ENCODE measurements around the gene PLEK. TPM values are rescaled to one million over a fixed set of nuclear protein-coding genes. Genes with fewer than 3 reads are reported as not detected.
"Not testable (repeated sequence)": the region's sequence is repeated elsewhere in the genome, so short reads cannot be mapped to it uniquely, and the experiment has no call there.

PLEK gene
- total RNA-seq, 4 donors from 2014 or later = 0.34 to 8.2 (median 3.4) TPM

DNA sequence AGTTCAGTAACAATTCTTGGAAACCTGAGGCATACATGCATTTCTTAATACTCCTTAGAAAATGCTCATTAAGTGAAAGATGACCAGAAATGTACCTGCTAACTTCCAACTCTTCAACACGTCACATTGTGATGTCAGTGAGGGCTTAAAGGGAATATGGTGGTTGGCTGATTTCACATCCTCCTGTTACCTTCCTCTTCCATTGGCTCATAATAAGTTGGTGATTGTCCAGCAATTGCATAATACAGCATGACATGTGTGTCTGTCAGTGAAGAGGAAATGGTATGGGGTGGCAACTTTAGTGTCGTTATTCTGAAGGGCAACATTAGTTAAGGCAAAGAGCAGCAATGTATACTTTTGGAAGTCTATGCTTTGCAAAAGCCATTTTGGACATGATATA is 26.0 kb downstream of the PLEK start:
- TF ChIP-seq POLR2A (IDR thresholded peaks at IDR 0.05) = no peak
- TF ChIP-seq, protein P1, sequence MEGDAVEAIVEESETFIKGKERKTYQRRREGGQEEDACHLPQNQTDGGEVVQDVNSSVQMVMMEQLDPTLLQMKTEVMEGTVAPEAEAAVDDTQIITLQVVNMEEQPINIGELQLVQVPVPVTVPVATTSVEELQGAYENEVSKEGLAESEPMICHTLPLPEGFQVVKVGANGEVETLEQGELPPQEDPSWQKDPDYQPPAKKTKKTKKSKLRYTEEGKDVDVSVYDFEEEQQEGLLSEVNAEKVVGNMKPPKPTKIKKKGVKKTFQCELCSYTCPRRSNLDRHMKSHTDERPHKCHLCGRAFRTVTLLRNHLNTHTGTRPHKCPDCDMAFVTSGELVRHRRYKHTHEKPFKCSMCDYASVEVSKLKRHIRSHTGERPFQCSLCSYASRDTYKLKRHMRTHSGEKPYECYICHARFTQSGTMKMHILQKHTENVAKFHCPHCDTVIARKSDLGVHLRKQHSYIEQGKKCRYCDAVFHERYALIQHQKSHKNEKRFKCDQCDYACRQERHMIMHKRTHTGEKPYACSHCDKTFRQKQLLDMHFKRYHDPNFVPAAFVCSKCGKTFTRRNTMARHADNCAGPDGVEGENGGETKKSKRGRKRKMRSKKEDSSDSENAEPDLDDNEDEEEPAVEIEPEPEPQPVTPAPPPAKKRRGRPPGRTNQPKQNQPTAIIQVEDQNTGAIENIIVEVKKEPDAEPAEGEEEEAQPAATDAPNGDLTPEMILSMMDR (IDR thresholded peaks at IDR 0.05) = no peak
- Histone ChIP-seq H3K36me3 (no peaks in the 10 kb centered on the region), H3K9me3 (no peaks in the 10 kb centered on the region), H3K27ac (peak overlapping the region in 1 of 4 donors; percentile 25), H3K4me3 (no peak overlapping the region), H3K4me1 (peaks cover 4 to 45% (median 15%) of the 10 kb centered on the region in 3 donors), H3K27me3 (no peaks in the 10 kb centered on the region)
- WGBS, 2 donors = 39 to 47% methylated on average over 2 of the region's 2 CpGs
- DNase-seq = no peak
- intact Hi-C loops (cut with DNase I) = no loop called here

- intact Hi-C loops (cut with DNase I) = no loop called here
- peaks cover 4 to 45% (median 15%) of the 10 kb centered on the region in 3 donors for H3K4me1 ChIP-seq
- 56 to 68% methylated on average over 2 of the region's 2 CpGs for WGBS, 2 donors
- H3K4me3 ChIP-seq = no peak overlapping the region
- no peak for DNase-seq
- TF ChIP-seq, protein P1 (IDR thresholded peaks at IDR 0.05) = no peak
- TF ChIP-seq POLR2A (IDR thresholded peaks at IDR 0.05) = no peak
- H3K27ac ChIP-seq = no peak overlapping the region
- H3K9me3 ChIP-seq = no peaks in the 10 kb centered on the region
- no peaks in the 10 kb centered on the region for H3K27me3 ChIP-seq
- H3K36me3 ChIP-seq = no peaks in the 10 kb centered on the region
Observed at GRCh38 chr2:68391869-68392268, 26.8 kb downstream of the PLEK start.

DNA sequence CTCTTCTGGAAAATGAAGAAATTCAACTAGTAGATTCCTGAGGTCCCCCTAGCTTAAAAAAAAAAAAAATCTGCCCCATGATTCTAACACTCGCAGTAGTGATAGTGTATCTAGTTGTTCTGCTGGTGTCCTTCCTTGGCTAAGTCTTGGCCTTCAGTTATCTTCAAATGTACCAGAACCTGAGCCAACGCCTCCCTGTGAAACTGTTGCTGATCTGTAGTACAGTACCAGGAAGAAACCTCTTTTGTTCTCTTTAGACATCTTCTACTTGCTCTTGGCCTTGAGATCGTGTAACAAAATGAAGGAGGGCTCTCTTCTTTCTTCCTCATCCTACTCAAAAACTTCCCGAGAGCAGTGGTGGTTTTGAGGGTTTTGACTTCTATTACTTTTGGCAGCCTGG is 31.0 kb downstream of the PLEK start:
- no peaks in the 10 kb centered on the region for H3K9me3 ChIP-seq
- no peaks in the 10 kb centered on the region for H3K27me3 ChIP-seq
- peaks cover 0 to 8% (median 7%) of the 10 kb centered on the region in 3 donors for H3K4me1 ChIP-seq
- H3K4me3 ChIP-seq = no peak overlapping the region
- 91 to 92% methylated on average over 4 of the region's 4 CpGs for WGBS, 2 donors
- TF ChIP-seq, protein P1 (IDR thresholded peaks at IDR 0.05) = no peak
- no peak for TF ChIP-seq POLR2A (IDR thresholded peaks at IDR 0.05)
- H3K36me3 ChIP-seq = no peaks in the 10 kb centered on the region
- intact Hi-C loops (cut with DNase I) = no loop called here
- no peak for DNase-seq
- no peak overlapping the region for H3K27ac ChIP-seq

- H3K4me1 ChIP-seq; H3K4me3 ChIP-seq; H3K9me3 ChIP-seq; H3K27me3 ChIP-seq; H3K27ac ChIP-seq; H3K36me3 ChIP-seq; DNase-seq; intact Hi-C loops (cut with DNase I): not testable (repeated sequence)
- WGBS, 2 donors = 97 to 100% methylated on average over 3 of the region's 3 CpGs
Observed at GRCh38 chr2:68397704-68398263, 32.7 kb downstream of the PLEK start.

GRCh38 chr2:68403199-68403644 is 38.1 kb downstream of the PLEK start:
- intact Hi-C loops (cut with DNase I) = no loop called here
- H3K9me3 ChIP-seq = no peaks in the 10 kb centered on the region
- no peak for DNase-seq
- H3K27me3 ChIP-seq = peaks cover 0 to 11% (median 0%) of the 10 kb centered on the region in 4 donors
- H3K27ac ChIP-seq = no peak overlapping the region
- no peaks in the 10 kb centered on the region for H3K36me3 ChIP-seq
- WGBS, 2 donors = 100% methylated on average over 2 of the region's 4 CpGs; no CpG with 5 or more reads in 1 of the 2 donors
- H3K4me3 ChIP-seq = no peak overlapping the region
- peaks cover 0 to 5% (median 0%) of the 10 kb centered on the region in 3 donors for H3K4me1 ChIP-seq
- no peak for TF ChIP-seq POLR2A (IDR thresholded peaks at IDR 0.05)
- TF ChIP-seq, protein P1 (IDR thresholded peaks at IDR 0.05) = no peak

DNA sequence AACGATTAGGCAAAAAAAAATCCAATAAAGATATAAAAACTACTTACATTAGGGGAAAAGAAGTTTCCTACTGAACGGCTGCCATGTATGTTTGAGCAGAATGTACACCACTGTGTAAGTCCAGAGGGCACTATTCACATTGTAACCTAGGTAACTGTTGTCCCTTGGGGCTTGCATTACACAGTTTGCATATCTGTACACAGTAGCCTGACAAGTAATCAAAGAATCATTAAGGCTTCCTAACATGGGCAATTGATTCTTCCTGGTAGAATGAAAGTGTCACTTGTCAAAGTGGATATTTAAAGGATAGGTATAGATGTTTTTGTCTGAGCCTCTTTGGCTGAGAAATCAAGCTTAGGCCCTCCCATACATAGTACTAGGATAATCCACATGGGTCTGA is 39.1 kb downstream of the PLEK start:
- H3K27me3 ChIP-seq = peaks cover 0 to 11% (median 0%) of the 10 kb centered on the region in 4 donors
- no peak overlapping the region for H3K4me3 ChIP-seq
- 50 to 56% methylated on average over 2 of the region's 2 CpGs for WGBS, 2 donors
- H3K9me3 ChIP-seq = no peaks in the 10 kb centered on the region
- intact Hi-C loops (cut with DNase I) = no loop called here
- no peak for TF ChIP-seq POLR2A (IDR thresholded peaks at IDR 0.05)
- TF ChIP-seq, protein P1 (IDR thresholded peaks at IDR 0.05) = no peak
- H3K27ac ChIP-seq = no peak overlapping the region
- H3K4me1 ChIP-seq = peaks cover 0 to 5% (median 0%) of the 10 kb centered on the region in 3 donors
- DNase-seq = no peak
- H3K36me3 ChIP-seq = no peaks in the 10 kb centered on the region
